T1000 (cell line): ENCODE measurements around the gene GRIK4.
"Not testable (repeated sequence)": the region's sequence is repeated elsewhere in the genome, so short reads cannot be mapped to it uniquely, and the experiment has no call there.

Experiments
- DNase-seq: peaks from one replicate; lab custom pipeline; 2025; ENCODE audit warnings: mixed read lengths; lab: John Stamatoyannopoulos, UW

Gene GRIK4

GRCh38 chr11:120998581-120998980 is 487.0 kb downstream of the GRIK4 start:
- DNase-seq: no peak

GRCh38 chr11:121004206-121004840 is 492.8 kb downstream of the GRIK4 start:
- DNase-seq: no peak

- DNase-seq: no peak
These were observed 495.4 kb downstream of the GRIK4 start for GRCh38 chr11:121006922-121007321.

GRCh38 chr11:121008551-121008950 is 497.0 kb downstream of the GRIK4 start:
- DNase-seq: no peak

GRCh38 chr11:121012091-121012490 is 500.5 kb downstream of the GRIK4 start:
- DNase-seq: no peak

GRCh38 chr11:121018746-121019145 is 507.2 kb downstream of the GRIK4 start:
- DNase-seq: no peak

GRCh38 chr11:121021718-121022117 is 510.2 kb downstream of the GRIK4 start:
- DNase-seq: not testable (repeated sequence)

GRCh38 chr11:121023848-121024751 is 512.6 kb downstream of the GRIK4 start, which contains the start of gene TBCEL:
TBCEL (plus strand) TSS chr11:121024102; CDS start chr11:121045691, 21,589 bp downstream.
- peak; percentile 67 for DNase-seq

- DNase-seq: no peak
These were observed 513.4 kb downstream of the GRIK4 start for GRCh38 chr11:121024989-121025388.

GRCh38 chr11:121029153-121029552 is 517.6 kb downstream of the GRIK4 start:
- DNase-seq: no peak

- no peak for DNase-seq
These were observed 518.4 kb downstream of the GRIK4 start for GRCh38 chr11:121029813-121030445.

GRCh38 chr11:121031167-121031566 is 519.6 kb downstream of the GRIK4 start:
- no peak for DNase-seq

GRCh38 chr11:121031648-121032047 is 520.1 kb downstream of the GRIK4 start:
- DNase-seq: not testable (repeated sequence)

- DNase-seq: no peak
These were observed 521.0 kb downstream of the GRIK4 start for GRCh38 chr11:121032546-121032945.

- DNase-seq: no peak
These were observed 522.1 kb downstream of the GRIK4 start for GRCh38 chr11:121033635-121034034.

GRCh38 chr11:121035169-121035755 is 523.7 kb downstream of the GRIK4 start:
- no peak for DNase-seq

GRCh38 chr11:121035780-121036179 is 524.2 kb downstream of the GRIK4 start:
- DNase-seq: no peak

GRCh38 chr11:121037016-121037415 is 525.5 kb downstream of the GRIK4 start:
- DNase-seq: no peak
